Measurements from ENCODE around the gene PDE12.

The PDE12 gene

GRCh38 chr3:57583544-57583943 lies 27.5 kb downstream of the PDE12 start:
- Histone ChIP-seq H3K27me3 (ENCODE audit: insufficient read depth, poor library complexity, severe bottlenecking) (no peaks in the 10 kb centered on the region), H3K4me3 (replicated peaks; ENCODE audit: insufficient read depth, low read length) (no peak overlapping the region), H3K27ac (replicated peaks) (no peak overlapping the region)
- no peak for TF ChIP-seq POLR2AphosphoS5 (IDR thresholded peaks at IDR 0.05; ENCODE audit: low read depth)
- no peak for DNase-seq (ENCODE audit: low read depth in 1 of 2, low spot score in 1 of 2)

- no peaks in the 10 kb centered on the region for H3K27me3 ChIP-seq (ENCODE audit: insufficient read depth, poor library complexity, severe bottlenecking)
- DNase-seq (ENCODE audit: low read depth in 1 of 2, low spot score in 1 of 2) = no peak
- no peak overlapping the region for H3K4me3 ChIP-seq (replicated peaks; ENCODE audit: insufficient read depth, low read length)
- no peak overlapping the region for H3K27ac ChIP-seq (replicated peaks)
- TF ChIP-seq REST (IDR thresholded peaks at IDR 0.05; ENCODE audit: insufficient replicate concordance, low read depth) (no peak), SPI1 (IDR thresholded peaks at IDR 0.05; ENCODE audit: borderline replicate concordance, low read depth) (no peak), POLR2AphosphoS5 (IDR thresholded peaks at IDR 0.05; ENCODE audit: low read depth) (no peak), CTCF (IDR thresholded peaks at IDR 0.05; ENCODE audit: insufficient read depth, low read length) (no peak), GABPA (IDR thresholded peaks at IDR 0.05; ENCODE audit: low read depth) (no peak)
Measured at GRCh38 chr3:57586778-57587177, 30.7 kb downstream of the PDE12 start.

- DNase-seq (ENCODE audit: low read depth in 1 of 2, low spot score in 1 of 2) = no peak
- TF ChIP-seq GABPA (IDR thresholded peaks at IDR 0.05; ENCODE audit: low read depth) = no peak
- no peak for TF ChIP-seq CTCF (IDR thresholded peaks at IDR 0.05; ENCODE audit: insufficient read depth, low read length)
- TF ChIP-seq REST (IDR thresholded peaks at IDR 0.05; ENCODE audit: insufficient replicate concordance, low read depth) = no peak
- no peak for TF ChIP-seq POLR2AphosphoS5 (IDR thresholded peaks at IDR 0.05; ENCODE audit: low read depth)
- no peak for TF ChIP-seq SPI1 (IDR thresholded peaks at IDR 0.05; ENCODE audit: borderline replicate concordance, low read depth)
- Histone ChIP-seq H3K27me3 (ENCODE audit: insufficient read depth, poor library complexity, severe bottlenecking) (no peaks in the 10 kb centered on the region), H3K27ac (replicated peaks) (no peak overlapping the region), H3K4me3 (replicated peaks; ENCODE audit: insufficient read depth, low read length) (no peak overlapping the region)
Measured at GRCh38 chr3:57587905-57588304, 31.8 kb downstream of the PDE12 start.

DNA sequence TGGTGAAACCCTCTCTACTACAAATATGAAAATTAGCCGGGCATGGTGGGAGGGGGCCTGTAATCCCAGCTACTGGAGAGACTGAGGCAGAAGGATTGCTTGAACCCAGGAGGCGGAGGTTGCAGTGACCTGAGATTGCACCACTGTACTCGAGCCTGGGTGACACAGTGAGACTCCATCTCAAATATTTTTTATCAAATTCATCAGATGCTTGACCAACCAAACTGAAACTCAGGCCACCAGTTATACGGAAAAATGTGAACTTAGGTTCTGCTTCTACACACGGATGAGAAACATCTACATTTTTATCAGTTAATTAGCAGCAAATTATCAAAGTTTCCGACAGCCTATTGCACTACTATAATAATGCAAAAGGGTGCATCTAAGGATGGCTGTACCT lies 36.2 kb downstream of the PDE12 start:
- Histone ChIP-seq H3K4me3 (replicated peaks; ENCODE audit: insufficient read depth, low read length) (no peak overlapping the region), H3K27me3 (ENCODE audit: insufficient read depth, poor library complexity, severe bottlenecking) (no peaks in the 10 kb centered on the region), H3K27ac (replicated peaks) (no peak overlapping the region)
- TF ChIP-seq REST (IDR thresholded peaks at IDR 0.05; ENCODE audit: insufficient replicate concordance, low read depth) = no peak
- TF ChIP-seq POLR2AphosphoS5 (IDR thresholded peaks at IDR 0.05; ENCODE audit: low read depth) = no peak
- TF ChIP-seq SPI1 (IDR thresholded peaks at IDR 0.05; ENCODE audit: borderline replicate concordance, low read depth) = no peak
- no peak for TF ChIP-seq CTCF (IDR thresholded peaks at IDR 0.05; ENCODE audit: insufficient read depth, low read length)
- TF ChIP-seq GABPA (IDR thresholded peaks at IDR 0.05; ENCODE audit: low read depth) = no peak
- no peak for DNase-seq (ENCODE audit: low read depth in 1 of 2, low spot score in 1 of 2)

Measured in HL-60 (cell line).